ENCODE results near the gene SPATA45.

SPATA45 gene

DNA sequence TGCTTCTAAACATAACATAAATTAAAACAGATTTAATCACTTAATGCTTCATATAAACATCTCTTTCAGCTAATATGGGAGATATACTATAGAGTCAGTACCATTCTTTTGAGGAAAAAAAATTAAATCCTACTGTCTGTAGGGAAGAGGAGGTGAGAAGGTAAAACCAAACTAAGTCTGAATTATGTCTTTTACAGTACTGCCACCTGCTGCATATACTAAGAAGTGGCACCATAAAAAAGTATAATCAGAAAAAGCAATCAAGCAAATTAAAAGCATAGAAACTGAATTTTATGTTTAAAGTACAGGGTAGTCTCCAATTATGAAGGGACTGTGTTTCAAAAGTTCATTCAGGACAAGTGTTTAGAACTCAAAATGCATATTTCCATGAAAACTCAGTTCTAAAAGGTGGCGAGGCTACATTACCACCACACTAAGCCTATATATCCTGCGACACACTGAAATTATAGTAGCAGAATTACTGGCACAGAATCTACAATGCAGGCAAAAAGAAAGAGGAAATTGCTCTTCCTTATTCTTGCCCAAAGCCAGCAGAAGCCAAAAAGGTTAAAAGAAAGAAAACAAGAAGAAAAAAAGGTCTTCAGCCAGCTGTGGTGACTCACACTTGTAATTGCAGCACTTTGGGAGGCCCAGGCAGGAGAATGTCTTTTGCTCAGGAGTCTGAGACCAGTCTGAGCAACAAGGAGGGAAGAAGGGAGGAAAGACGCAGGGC is 64.9 kb downstream of the SPATA45 start:
- H3K4me3 ChIP-seq (ENCODE audit: control insufficient read depth, low read depth, low read length), result no peak overlapping the region
- TF ChIP-seq CTCF (conservative IDR thresholded peaks at IDR 0.05; ENCODE audit: control insufficient read depth, insufficient read depth, low read depth, low read length), result peak; percentile 62
- DNase-seq (ENCODE audit: low read depth), result peak; percentile 62

DNA sequence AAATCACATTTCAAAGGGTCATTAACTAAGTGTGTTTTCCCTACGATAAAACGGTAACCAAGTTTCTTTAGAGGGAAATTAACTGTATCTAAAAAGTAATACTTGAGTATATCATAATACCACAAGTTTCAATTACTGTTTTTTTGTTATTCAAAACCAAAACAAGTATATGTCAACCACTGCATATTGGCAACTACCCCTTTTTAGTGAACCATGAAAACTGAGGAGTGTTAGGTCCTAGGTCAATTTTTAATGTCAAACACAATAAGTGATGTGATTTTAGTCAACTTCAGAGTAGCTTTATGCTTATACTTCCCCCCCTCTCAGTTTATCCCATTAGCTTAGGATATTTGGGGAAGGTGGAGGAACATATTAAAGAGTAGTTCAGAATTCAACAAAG is 66.2 kb downstream of the SPATA45 start:
- no peak for DNase-seq (ENCODE audit: low read depth)
- TF ChIP-seq CTCF (conservative IDR thresholded peaks at IDR 0.05; ENCODE audit: control insufficient read depth, insufficient read depth, low read depth, low read length), result no peak
- no peak overlapping the region for H3K4me3 ChIP-seq (ENCODE audit: control insufficient read depth, low read depth, low read length)

- no peak overlapping the region for H3K4me3 ChIP-seq (ENCODE audit: control insufficient read depth, low read depth, low read length)
- DNase-seq (ENCODE audit: low read depth), result no peak
- no peak for TF ChIP-seq CTCF (conservative IDR thresholded peaks at IDR 0.05; ENCODE audit: control insufficient read depth, insufficient read depth, low read depth, low read length)
These were observed 66.7 kb downstream of the SPATA45 start for GRCh38 chr1:212780759-212781158.
